H1 (cell line): Measurements from ENCODE around the gene CHCHD6. TPM values are rescaled to one million over a fixed set of nuclear protein-coding genes. Genes with fewer than 3 reads are reported as not detected.

Experiments used
- CTCF ChIA-PET: fragments of 300-600 bp; sonication (Branson Sonifier 250); formaldehyde crosslinking; loops from one replicate; lab custom pipeline; 2021; ENCODE audit not compliant: partially characterized antibody; lab: Charles Lee
- POLR2A ChIA-PET: fragments of 300-600 bp; sonication (Branson Sonifier 250); formaldehyde crosslinking; loops from one replicate; lab custom pipeline; 2021; ENCODE audit warnings: inconsistent platforms; ENCODE audit not compliant: partially characterized antibody; lab: Charles Lee
- DNase-seq, 2 experiments: peaks; one replicate each; pipeline versions ENCODE4 v3.0.0 to v3.0.0-alpha.2; 2010 to 2022; ENCODE audit warnings: low spot score in 2 of 2, low read depth in 1 of 2, mixed read lengths in 1 of 2
- FAIRE-seq: peaks from 2 replicates; lab custom pipeline; 2011; peaks lifted over from hg19 to GRCh38; lab: Jason Lieb, UNC
- H2AFZ ChIP-seq: 2 replicates; pipeline ENCODE4 v1.8.1; 2012; ENCODE audit warnings: low read length, inconsistent platforms
- H2AK5ac ChIP-seq: 2 replicates; pipeline ENCODE4 v1.6.1; 2013; ENCODE audit warnings: low read depth, low read length
- H2BK120ac ChIP-seq: replicated peaks from 2 replicates; pipeline ENCODE3; 2013; ENCODE audit warnings: low read depth, low read length, inconsistent platforms
- H2BK12ac ChIP-seq: 2 replicates; pipeline ENCODE4 v1.6.1; 2013; ENCODE audit warnings: low read depth, low read length
- H2BK15ac ChIP-seq: 2 replicates; pipeline ENCODE4 v1.6.1; 2013; ENCODE audit warnings: low read length
- H2BK20ac ChIP-seq: 2 replicates; pipeline ENCODE4 v1.6.1; 2013; ENCODE audit warnings: low read length
- H2BK5ac ChIP-seq: 2 replicates; pipeline ENCODE4 v1.6.1; 2013; ENCODE audit warnings: low read depth, low read length
- H3K14ac ChIP-seq: 2 replicates; pipeline ENCODE4 v1.6.1; 2013; ENCODE audit warnings: inconsistent platforms; ENCODE audit not compliant: insufficient read length
- H3K18ac ChIP-seq: 2 replicates; pipeline ENCODE4 v1.6.1; 2013; ENCODE audit warnings: low read length; ENCODE audit errors: extremely low read depth
- H3K23ac ChIP-seq: 2 replicates; pipeline ENCODE4 v1.6.1; 2013; ENCODE audit warnings: inconsistent platforms; ENCODE audit not compliant: insufficient read length
- H3K23me2 ChIP-seq: 2 replicates; pipeline ENCODE4 v1.6.1; 2013; ENCODE audit warnings: low read depth, low read length
- H3K27ac ChIP-seq: 2 replicates; pipeline ENCODE4 v1.6.1; 2011; ENCODE audit warnings: low read depth, low read length, inconsistent platforms
- H3K27me3 ChIP-seq, 4 experiments: replicated peaks in 1 of 4; 1 replicate in 1 of 4; 2 replicates in 3 of 4; pipeline versions ENCODE4 v1.6.1 to v1.8.1; 2011 to 2013; ENCODE audit warnings: low read length in 3 of 4, mild to moderate bottlenecking in 3 of 4, inconsistent platforms in 2 of 4, mixed read lengths in 2 of 4, moderate library complexity in 1 of 4; ENCODE audit not compliant: control insufficient read depth in 3 of 4, insufficient read depth in 3 of 4; ENCODE audit errors: extremely low read depth in 1 of 4
- H3K36me3 ChIP-seq, 4 experiments: 2 replicates each; pipeline versions ENCODE4 v1.6.1 to v1.8.1; 2011 to 2013; ENCODE audit warnings: mild to moderate bottlenecking in 4 of 4, low read length in 3 of 4, moderate library complexity in 2 of 4, control low read depth in 1 of 4, inconsistent platforms in 1 of 4; ENCODE audit not compliant: insufficient read depth in 4 of 4, control insufficient read depth in 2 of 4
- H3K4ac ChIP-seq: replicated peaks from 2 replicates; pipeline ENCODE3; 2013; ENCODE audit warnings: low read length, low read depth, mixed read lengths, inconsistent platforms; ENCODE audit not compliant: insufficient read length
- H3K4me1 ChIP-seq, 4 experiments: replicated peaks in 1 of 4; 1 replicate in 1 of 4; 2 replicates in 3 of 4; pipeline versions ENCODE4 v1.6.1 to v1.8.1; 2011 to 2013; ENCODE audit warnings: low read length in 3 of 4, inconsistent platforms in 2 of 4, mixed read lengths in 1 of 4; ENCODE audit not compliant: insufficient read depth in 4 of 4, control insufficient read depth in 3 of 4
- H3K4me2 ChIP-seq, 2 experiments: 2 replicates each; pipeline versions ENCODE4 v1.6.1 to v1.8.1; 2011 to 2013; ENCODE audit warnings: low read depth in 2 of 2, low read length in 2 of 2, control low read depth in 1 of 2, inconsistent platforms in 1 of 2, mild to moderate bottlenecking in 1 of 2; ENCODE audit not compliant: insufficient read depth in 1 of 2
- H3K4me3 ChIP-seq, 4 experiments: fragments of 200-600, 300-600 bp in 1 of 4; sonication (generic), shearing (Covaris generic), sonication (Bioruptor Twin) in 1 of 4; 2 replicates each; pipeline versions ENCODE4 v1.5.1 to v1.8.1; 2011 to 2016; ENCODE audit warnings: low read length in 4 of 4, low read depth in 3 of 4, control low read depth in 2 of 4, inconsistent platforms in 2 of 4, mild to moderate bottlenecking in 2 of 4, mixed read lengths in 1 of 4, moderate library complexity in 1 of 4; ENCODE audit not compliant: insufficient read depth in 2 of 4; ENCODE audit errors: extremely low read depth in 1 of 4
- H3K56ac ChIP-seq: replicated peaks from 2 replicates; pipeline ENCODE3; 2013; ENCODE audit warnings: low read depth, mild to moderate bottlenecking, mixed read lengths, low read length, inconsistent platforms; ENCODE audit not compliant: insufficient read length
- H3K79me1 ChIP-seq: 2 replicates; pipeline ENCODE4 v1.6.1; 2013; ENCODE audit warnings: low read depth, low read length, control low read depth
- H3K79me2 ChIP-seq, 2 experiments: 2 replicates each; pipeline versions ENCODE4 v1.6.1 to v1.8.1; 2012 to 2013; ENCODE audit warnings: low read length in 2 of 2, mild to moderate bottlenecking in 2 of 2, inconsistent platforms in 1 of 2; ENCODE audit not compliant: insufficient read depth in 2 of 2, control insufficient read depth in 1 of 2
- H3K9ac ChIP-seq, 4 experiments: replicated peaks in 1 of 4; 1 replicate in 1 of 4; 2 replicates in 3 of 4; pipeline versions ENCODE4 v1.6.1 to v1.8.1; 2011 to 2013; ENCODE audit warnings: low read depth in 3 of 4, low read length in 3 of 4, control low read depth in 2 of 4, mild to moderate bottlenecking in 2 of 4, moderate library complexity in 2 of 4, inconsistent platforms in 1 of 4; ENCODE audit errors: extremely low read depth in 1 of 4
- H3K9me3 ChIP-seq, 2 experiments: 2 replicates each; pipeline versions ENCODE4 v1.6.1 to v1.8.1; 2012 to 2013; ENCODE audit warnings: mild to moderate bottlenecking in 2 of 2, moderate library complexity in 2 of 2, control low read depth in 1 of 2, inconsistent platforms in 1 of 2, low read depth in 1 of 2, low read length in 1 of 2, mixed read lengths in 1 of 2; ENCODE audit not compliant: insufficient read depth in 2 of 2
- H4K20me1 ChIP-seq, 2 experiments: replicated peaks in 1 of 2; 2 replicates each; pipeline versions ENCODE3 to v1.8.1; 2011 to 2013; ENCODE audit warnings: inconsistent platforms in 2 of 2, low read length in 2 of 2, mild to moderate bottlenecking in 1 of 2; ENCODE audit not compliant: insufficient read depth in 2 of 2, control insufficient read depth in 1 of 2
- H4K5ac ChIP-seq: 2 replicates; pipeline ENCODE4 v1.6.1; 2013; ENCODE audit warnings: low read length, low read depth, mixed read lengths, inconsistent platforms; ENCODE audit not compliant: insufficient read length
- H4K8ac ChIP-seq: 2 replicates; pipeline ENCODE4 v1.8.0; 2013; ENCODE audit warnings: mild to moderate bottlenecking, moderate library complexity, low read length, inconsistent platforms; ENCODE audit not compliant: insufficient read depth; ENCODE audit errors: extremely low read depth
- H4K91ac ChIP-seq: replicated peaks from 2 replicates; pipeline ENCODE3; 2013; ENCODE audit warnings: low read length, mixed read lengths, inconsistent platforms; ENCODE audit not compliant: insufficient read length
- KDM1A ChIP-seq: fragments of 200-600, 300-600 bp; sonication (generic); IDR thresholded peaks from 2 replicates; pipeline ENCODE4 v1.7.1; 2016; ENCODE audit warnings: mild to moderate bottlenecking, low read length, borderline replicate concordance
- WGBS, 2 experiments: shearing (Covaris generic) in 1 of 2; methylation state at CpG; one replicate each; pipeline versions ENCODE4 v1.1.6 to v1.1.7; 2013 to 2015; ENCODE audit warnings: low lambda C conversion rate in 2 of 2, mixed read lengths in 2 of 2, inconsistent platforms in 1 of 2, low coverage in 1 of 2, missing lambda C conversion rate in 1 of 2; ENCODE audit not compliant: insufficient replicate concordance in 2 of 2, insufficient coverage in 1 of 2, insufficient read length in 1 of 2; ENCODE audit errors: extremely low coverage in 1 of 2, missing lambda C conversion rate in 1 of 2; 5-methylcytosine and 5-hydroxymethylcytosine counted together
- polyA plus RNA-seq, 7 experiments: library from polyadenylated mRNA; depleted of rRNA in 3 of 7; stranded (reverse) in 5 of 7; unstranded in 2 of 7; fragments of >200 nt in 5 of 7; fragments of 200-250 nt in 2 of 7; gene quantifications; 1 replicate in 5 of 7; 2 replicates in 1 of 7; 4 replicates in 1 of 7; pipeline versions ENCODE4 v1.2.1 to v1.2.3, GENCODE V29; 2011 to 2013; ENCODE audit warnings: missing spikeins in 2 of 7, mixed read lengths in 2 of 7
- total RNA-seq: library from RNA; stranded (reverse); fragmentation: NEBNext Ultra II Directional; extraction: Animal tissue kit (Norgen Biotek cat#: 25700); gene quantifications from 2 replicates; pipeline ENCODE4 v1.2.1, GENCODE V29; 2021

The CHCHD6 gene
- total and polyA plus RNA-seq, 2 of the 8 experiments (the other 6 are each of a cell fraction or from before 2014, with no cell fraction given), result 32.4 to 37.6 TPM

DNA sequence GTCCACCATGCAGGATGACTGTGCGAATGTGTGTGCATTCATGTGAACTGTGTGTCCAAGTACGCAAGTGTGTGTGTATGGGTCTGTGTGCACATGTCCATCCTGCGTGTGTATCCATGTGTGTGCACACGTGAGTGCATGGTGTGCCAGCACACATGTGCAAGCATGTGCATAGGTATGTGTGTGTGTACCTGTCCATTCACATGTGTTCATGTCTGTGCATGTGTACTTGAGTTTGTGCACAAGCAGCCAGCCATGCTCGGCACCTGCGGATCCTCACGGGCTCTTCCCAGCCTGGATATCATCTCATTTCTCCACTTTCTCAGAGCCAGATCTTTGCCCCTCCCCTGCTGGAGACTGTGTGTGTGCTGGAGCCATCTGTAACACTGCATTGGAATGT is 260.2 kb downstream of the CHCHD6 start:
- H3K56ac ChIP-seq, result no peak overlapping the region
- FAIRE-seq (no peak), DNase-seq (no peak)

More for the DNA sequence above, 260.2 kb downstream of the CHCHD6 start:
- no peaks in the 10 kb centered on the region; a peak in 1 of 7 replicates for H3K27me3 ChIP-seq
- no peak overlapping the region for H2AFZ ChIP-seq
- H3K23me2 ChIP-seq, result no peaks in the 10 kb centered on the region
- no peak overlapping the region; the same call in 1 of the 2 replicates for H4K8ac ChIP-seq
- no peak overlapping the region for H4K5ac ChIP-seq
- H4K20me1 ChIP-seq, result peaks cover 2% of the 10 kb centered on the region in 2 experiments
- H3K27ac ChIP-seq, result no peak overlapping the region
- no peak overlapping the region for H3K9ac ChIP-seq
- no peak overlapping the region for H3K4ac ChIP-seq
- no peak overlapping the region for H2BK15ac ChIP-seq
- 74% methylated on average over 7 of the region's 7 CpGs; no CpG with 5 or more reads in 1 of the 2 experiments for WGBS, 2 experiments
- no peak overlapping the region for H3K18ac ChIP-seq
- TF ChIP-seq KDM1A, result no peak
- H3K79me2 ChIP-seq, result no peaks in the 10 kb centered on the region
- H2BK5ac ChIP-seq, result no peak overlapping the region
- no peaks in the 10 kb centered on the region for H3K79me1 ChIP-seq
- H2BK120ac ChIP-seq, result no peak overlapping the region
- no peak overlapping the region for H3K23ac ChIP-seq
- no peak overlapping the region for H3K14ac ChIP-seq
- H2BK20ac ChIP-seq, result no peak overlapping the region
- no peak overlapping the region; the same call in 1 of the 2 replicates for H2BK12ac ChIP-seq
- POLR2A ChIA-PET, result no interaction called here
- H3K4me1 ChIP-seq, result peaks cover 2 to 14% (median 7%) of the 10 kb centered on the region in 4 experiments; a peak in 4 of 7 replicates
- H4K91ac ChIP-seq, result peak overlapping the region; percentile 62
- CTCF ChIA-PET, result interaction anchor here (1.2 to 1.6 kb wide), 2 partner anchors 10 to 17 kb away, joined by 4 to 6 read pairs; no protein-coding TSS in a partner anchor
- H3K36me3 ChIP-seq, result no peaks in the 10 kb centered on the region; a peak in 1 of 8 replicates
- H2AK5ac ChIP-seq, result no peak overlapping the region
- no peak overlapping the region for H3K4me2 ChIP-seq
- H3K9me3 ChIP-seq, result no peaks in the 10 kb centered on the region
- no peak overlapping the region for H3K4me3 ChIP-seq
